ENCODE results near the gene EYS.

Gene EYS

GRCh38 chr6:64874776-64875175 lies 832.2 kb downstream of the EYS start:
- DNase-seq (ENCODE audit: extremely low read depth in 1 of 2, low read depth in 1 of 2): no peak

GRCh38 chr6:64872633-64873032 lies 834.4 kb downstream of the EYS start:
- DNase-seq (ENCODE audit: extremely low read depth in 1 of 2, low read depth in 1 of 2): no peak

GRCh38 chr6:64861039-64861651 lies 845.9 kb downstream of the EYS start:
- no peak for DNase-seq (ENCODE audit: extremely low read depth in 1 of 2, low read depth in 1 of 2)

GRCh38 chr6:64860203-64860602 lies 846.8 kb downstream of the EYS start:
- DNase-seq (ENCODE audit: extremely low read depth in 1 of 2, low read depth in 1 of 2): no peak

GRCh38 chr6:64850121-64850520 lies 856.9 kb downstream of the EYS start:
- no peak for DNase-seq (ENCODE audit: extremely low read depth in 1 of 2, low read depth in 1 of 2)

GRCh38 chr6:64848467-64848866 lies 858.6 kb downstream of the EYS start:
- DNase-seq (ENCODE audit: extremely low read depth in 1 of 2, low read depth in 1 of 2): no peak

- DNase-seq (ENCODE audit: extremely low read depth in 1 of 2, low read depth in 1 of 2): no peak
Measured at GRCh38 chr6:64847396-64847795, 859.6 kb downstream of the EYS start.

- DNase-seq (ENCODE audit: extremely low read depth in 1 of 2, low read depth in 1 of 2): no peak
Measured at GRCh38 chr6:64838726-64839125, 868.3 kb downstream of the EYS start.

- DNase-seq (ENCODE audit: extremely low read depth in 1 of 2, low read depth in 1 of 2): no peak
Measured at GRCh38 chr6:64831680-64832079, 875.3 kb downstream of the EYS start.

GRCh38 chr6:64817525-64817924 lies 889.5 kb downstream of the EYS start:
- DNase-seq (ENCODE audit: extremely low read depth in 1 of 2, low read depth in 1 of 2): no peak

- no peak for DNase-seq (ENCODE audit: extremely low read depth in 1 of 2, low read depth in 1 of 2)
Measured at GRCh38 chr6:64815718-64816117, 891.3 kb downstream of the EYS start.

GRCh38 chr6:64812138-64812537 lies 894.9 kb downstream of the EYS start:
- no peak for DNase-seq (ENCODE audit: extremely low read depth in 1 of 2, low read depth in 1 of 2)

- no peak for DNase-seq (ENCODE audit: extremely low read depth in 1 of 2, low read depth in 1 of 2)
Measured at GRCh38 chr6:64811119-64811518, 895.9 kb downstream of the EYS start.

GRCh38 chr6:64807785-64808184 lies 899.2 kb downstream of the EYS start:
- no peak for DNase-seq (ENCODE audit: extremely low read depth in 1 of 2, low read depth in 1 of 2)

GRCh38 chr6:64803470-64804166 lies 903.4 kb downstream of the EYS start:
- no peak for DNase-seq (ENCODE audit: extremely low read depth in 1 of 2, low read depth in 1 of 2)

- no peak for DNase-seq (ENCODE audit: extremely low read depth in 1 of 2, low read depth in 1 of 2)
Measured at GRCh38 chr6:64792534-64792933, 914.5 kb downstream of the EYS start.

GRCh38 chr6:64789476-64789875 lies 917.5 kb downstream of the EYS start:
- DNase-seq (ENCODE audit: extremely low read depth in 1 of 2, low read depth in 1 of 2): no peak

GRCh38 chr6:64786736-64787135 lies 920.3 kb downstream of the EYS start:
- DNase-seq (ENCODE audit: extremely low read depth in 1 of 2, low read depth in 1 of 2): no peak

GRCh38 chr6:64782877-64783276 lies 924.1 kb downstream of the EYS start:
- DNase-seq (ENCODE audit: extremely low read depth in 1 of 2, low read depth in 1 of 2): no peak

- no peak for DNase-seq (ENCODE audit: extremely low read depth in 1 of 2, low read depth in 1 of 2)
Measured at GRCh38 chr6:64777941-64778785, 928.9 kb downstream of the EYS start.

- DNase-seq (ENCODE audit: extremely low read depth in 1 of 2, low read depth in 1 of 2): no peak
Measured at GRCh38 chr6:64776359-64776758, 930.7 kb downstream of the EYS start.

- DNase-seq (ENCODE audit: extremely low read depth in 1 of 2, low read depth in 1 of 2): no peak
Measured at GRCh38 chr6:64774881-64775280, 932.1 kb downstream of the EYS start.
